ENCODE results near the gene TMEM14A.

- no peak for TF ChIP-seq CTCF (IDR thresholded peaks at IDR 0.05)
- TF ChIP-seq POLR2A (IDR thresholded peaks at IDR 0.05) = no peak
Observed at GRCh38 chr6:52671676-52672075, 763 bp downstream of the TMEM14A start.

Measured in right lobe of liver (tissue), 4 donors.